Measurements from ENCODE around the gene AKAP10.

Gene AKAP10

DNA sequence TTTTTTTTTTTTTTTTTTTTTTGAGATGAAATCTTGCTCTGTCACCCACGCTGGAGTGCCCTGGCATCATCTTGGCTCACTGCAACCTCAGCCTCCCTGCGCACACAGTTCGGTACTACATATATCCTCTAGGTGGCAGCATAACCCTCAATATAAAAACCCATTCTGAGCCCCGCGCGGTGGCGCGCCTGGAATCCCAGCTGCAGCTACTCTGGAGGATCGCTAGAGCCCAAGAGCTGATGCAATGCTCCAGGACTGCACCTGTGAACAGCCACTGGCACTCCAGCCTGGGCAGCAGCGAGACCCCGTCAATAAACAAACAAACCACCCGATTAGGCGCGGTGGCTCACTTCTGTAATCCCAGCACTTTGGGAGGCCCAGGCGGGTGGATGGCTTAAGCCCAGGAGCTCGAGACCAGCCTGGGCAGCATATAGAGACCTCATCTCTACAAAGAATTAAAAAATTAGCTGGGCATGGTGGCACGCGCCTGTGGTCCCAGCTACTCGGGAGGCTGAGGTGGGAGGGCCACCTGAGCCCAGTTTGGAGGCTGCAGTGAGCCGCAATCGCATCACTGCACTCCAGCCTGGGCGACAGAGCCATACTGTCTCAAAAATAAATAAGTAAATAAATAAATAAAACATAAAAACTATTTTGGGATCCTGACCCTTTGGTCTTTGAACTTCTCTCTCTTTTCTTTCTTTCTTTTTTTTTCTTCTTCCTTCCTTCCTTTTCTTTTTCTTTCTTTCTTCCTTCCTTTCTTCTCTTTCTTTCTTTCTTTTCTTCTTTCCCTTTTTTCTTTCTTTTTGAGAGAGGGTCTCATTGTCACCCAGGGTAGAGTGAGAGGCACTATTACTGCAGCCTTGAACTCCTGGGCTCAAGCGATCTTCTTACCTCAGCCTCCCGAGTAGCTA is 15.4 kb upstream of the AKAP10 start:
- peak; percentile 67 for DNase-seq (ENCODE audit: low spot score)
- in situ Hi-C loops (cut with MboI; ENCODE audit: low pct_unique_long_range_greater_than_20kb, low sequenced_read_pairs, unreplicated experiment) = loop anchor here (5.0 kb wide), 1 partner anchor 119 kb away; no protein-coding TSS in a partner anchor
- peak; percentile 82 for TF ChIP-seq CTCF (IDR thresholded peaks at IDR 0.05; ENCODE audit: extremely low read depth, insufficient read depth, missing control alignments)

GRCh38 chr17:19991252-19991885 is 13.7 kb upstream of the AKAP10 start:
- no peak for TF ChIP-seq CTCF (IDR thresholded peaks at IDR 0.05; ENCODE audit: extremely low read depth, insufficient read depth, missing control alignments)
- DNase-seq (ENCODE audit: low spot score) = no peak
- in situ Hi-C loops (cut with MboI; ENCODE audit: low pct_unique_long_range_greater_than_20kb, low sequenced_read_pairs, unreplicated experiment) = loop anchor here (5.0 kb wide), 1 partner anchor 121 kb away; no protein-coding TSS in a partner anchor

DNA sequence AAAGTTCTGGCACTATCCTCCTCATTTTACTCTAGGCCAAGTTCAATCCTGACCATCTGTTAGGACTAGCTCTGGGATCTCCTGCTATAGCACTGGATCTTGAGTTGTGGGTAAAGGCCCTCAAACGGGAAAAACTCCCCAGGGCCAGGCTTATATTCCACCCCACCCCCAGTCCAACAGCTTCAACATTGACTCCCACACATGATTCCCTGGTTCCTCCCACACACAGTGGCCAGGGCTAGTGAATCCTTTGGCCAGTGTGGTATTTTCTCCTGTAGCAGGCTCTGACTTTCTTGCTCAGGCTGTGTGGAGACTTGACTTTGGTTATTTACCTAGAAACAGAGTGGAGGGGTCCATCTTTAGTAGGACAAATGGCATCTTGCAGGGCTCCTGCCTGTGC is 10.3 kb upstream of the AKAP10 start:
- DNase-seq (ENCODE audit: low spot score) = no peak
- no peak for TF ChIP-seq CTCF (IDR thresholded peaks at IDR 0.05; ENCODE audit: extremely low read depth, insufficient read depth, missing control alignments)
- in situ Hi-C loops (cut with MboI; ENCODE audit: low pct_unique_long_range_greater_than_20kb, low sequenced_read_pairs, unreplicated experiment) = no loop called here

DNA sequence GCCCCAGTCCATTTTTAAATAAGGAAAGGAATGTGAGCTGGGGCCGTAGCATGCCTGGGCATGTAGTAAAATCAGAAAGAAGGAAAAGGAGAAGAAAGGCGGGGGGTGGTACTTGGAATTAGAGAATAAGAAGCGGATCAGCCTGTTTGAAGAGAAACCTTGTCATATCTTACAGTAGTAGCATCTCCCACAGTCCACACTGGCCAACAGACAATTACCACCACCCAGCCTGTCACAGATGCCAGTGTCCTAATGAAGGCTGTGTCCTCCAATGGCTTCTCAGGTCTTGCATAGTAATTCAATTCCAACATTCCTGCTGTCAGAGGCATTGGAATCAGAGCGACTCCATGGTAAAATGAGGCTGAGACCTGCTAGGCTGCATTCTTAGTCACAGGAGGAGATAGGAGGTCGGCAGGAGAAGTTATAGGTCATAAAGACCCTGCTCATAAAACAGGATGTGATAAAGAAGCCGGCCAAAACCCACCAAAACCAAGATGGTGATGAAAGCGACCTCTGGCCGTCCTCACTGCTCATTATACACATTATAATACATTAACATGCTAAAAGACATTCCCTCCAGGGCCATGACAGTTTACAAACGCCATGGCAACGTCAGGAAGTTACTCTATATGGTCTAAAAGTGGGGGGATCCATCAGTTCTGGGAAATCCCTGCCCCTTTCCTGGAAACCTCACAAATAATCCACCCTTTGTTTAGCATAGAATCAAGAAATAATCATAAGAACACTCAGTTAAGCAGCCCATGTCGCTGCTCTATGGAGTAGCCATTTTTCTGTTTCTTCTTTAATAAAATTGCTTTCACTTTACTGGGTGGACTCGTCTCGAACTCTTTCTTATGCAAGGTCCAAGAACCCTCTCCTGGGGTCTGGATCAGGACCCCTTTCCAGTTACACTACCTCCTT is 9.6 kb upstream of the AKAP10 start:
- TF ChIP-seq CTCF (IDR thresholded peaks at IDR 0.05; ENCODE audit: extremely low read depth, insufficient read depth, missing control alignments) = no peak
- in situ Hi-C loops (cut with MboI; ENCODE audit: low pct_unique_long_range_greater_than_20kb, low sequenced_read_pairs, unreplicated experiment) = no loop called here
- DNase-seq (ENCODE audit: low spot score) = no peak

DNA sequence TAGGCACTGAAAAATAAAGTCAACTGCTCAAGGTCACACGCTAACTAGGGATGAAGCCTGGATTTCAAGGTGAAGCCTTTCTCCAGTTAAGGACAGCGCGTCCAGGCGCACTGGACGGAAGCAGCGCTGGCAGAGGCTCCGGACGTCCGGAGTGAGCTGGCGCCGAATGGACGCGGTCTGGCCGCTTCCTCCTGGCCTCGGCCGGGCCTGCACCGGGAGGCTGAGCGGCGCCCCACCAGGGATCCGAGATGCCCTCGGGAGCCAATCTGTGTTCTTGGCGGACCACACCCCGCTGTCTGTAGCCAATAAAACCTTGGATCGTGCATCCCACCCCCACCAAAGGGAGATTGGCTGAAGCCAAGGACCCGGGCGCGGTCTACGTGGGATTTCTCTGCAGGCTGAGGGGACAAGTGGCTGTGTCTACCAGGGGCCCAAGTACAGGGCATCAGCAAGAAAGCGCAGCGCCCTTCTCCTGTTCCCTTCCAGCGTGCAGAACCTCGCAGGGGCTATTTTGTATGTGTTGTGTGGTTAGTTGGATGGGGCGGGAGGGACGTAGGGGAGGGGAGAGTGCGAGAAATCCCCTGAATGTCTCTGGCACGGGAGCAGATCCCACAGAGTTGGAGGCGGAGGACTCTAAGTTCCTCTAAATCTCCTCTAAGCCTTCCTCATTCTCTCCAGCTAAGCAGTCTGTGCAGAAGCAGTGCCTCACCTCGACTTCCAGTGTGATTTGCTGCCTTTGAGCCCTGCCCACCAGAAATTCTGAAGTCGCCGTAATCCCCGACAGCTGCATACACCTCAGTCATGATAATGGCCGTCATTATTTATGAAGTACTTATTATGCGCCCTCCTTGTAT is 2.5 kb upstream of the AKAP10 start:
- TF ChIP-seq CTCF (IDR thresholded peaks at IDR 0.05; ENCODE audit: extremely low read depth, insufficient read depth, missing control alignments) = no peak
- in situ Hi-C loops (cut with MboI; ENCODE audit: low pct_unique_long_range_greater_than_20kb, low sequenced_read_pairs, unreplicated experiment) = no loop called here
- no peak for DNase-seq (ENCODE audit: low spot score)

Data from GM13977 (cell line).